Body of pancreas (tissue), 4 donors: ENCODE measurements around the gene ALG11. TPM values are rescaled to one million over a fixed set of nuclear protein-coding genes. Genes with fewer than 3 reads are reported as not detected.
A peak's percentile ranks its signal among the peaks of the same experiment; 100 is the strongest.

Source experiments
- ATAC-seq: fragments of 150-250 bp; one replicate; pipeline ENCODE4 v1.9.1; 2016
- DNase-seq, 4 donors: peaks; one replicate each; pipeline ENCODE4 v3.0.0-alpha.2; 2019
- H3K27ac ChIP-seq, 4 donors: fragments of 200-600 bp; sonication (generic); 1 replicate in 3 of 4; 2 replicates in 1 of 4; pipeline versions ENCODE4 v1.5.1 to v1.6.1; 2016 to 2019; ENCODE audit warnings: mild to moderate bottlenecking in 1 of 4, mixed read lengths in 1 of 4, moderate library complexity in 1 of 4
- H3K27me3 ChIP-seq, 2 donors: fragments of 200-600 bp; sonication (generic); one replicate each; pipeline ENCODE4 v1.6.0; 2016; ENCODE audit warnings: mild to moderate bottlenecking in 1 of 2
- H3K36me3 ChIP-seq, 2 donors: fragments of 200-600 bp; sonication (generic); replicated peaks in 1 of 2; 2 replicates each; pipeline ENCODE4 v1.5.1; 2016; ENCODE audit warnings: low read depth in 2 of 2; ENCODE audit not compliant: insufficient read depth in 1 of 2
- H3K4me1 ChIP-seq: fragments of 200-600 bp; sonication (generic); one replicate; pipeline ENCODE4 v1.6.0; 2016
- H3K4me3 ChIP-seq, 2 donors: fragments of 200-600 bp; sonication (generic); 1 replicate in 1 of 2; 2 replicates in 1 of 2; pipeline ENCODE4 v1.5.1; 2016 to 2019
- H3K9me3 ChIP-seq, 3 donors: fragments of 200-600 bp; sonication (generic); 1 replicate in 2 of 3; 2 replicates in 1 of 3; pipeline ENCODE4 v1.5.1; 2016
- CTCF ChIP-seq, 7 experiments: fragments of 450-650 bp in 4 of 7; fragments of 200-600 bp in 3 of 7; sonication (generic) in 3 of 7; IDR thresholded peaks; one replicate each; pipeline ENCODE4 v1.5.1; 2016 to 2019; ENCODE audit warnings: antibody characterized with exemption in 7 of 7
- POLR2A ChIP-seq, 3 donors: fragments of 450-650 bp; IDR thresholded peaks; one replicate each; pipeline ENCODE4 v1.6.1; 2016; ENCODE audit warnings: antibody characterized with exemption in 3 of 3, mild to moderate bottlenecking in 2 of 3
- whole genome bisulfite sequencing, 2 donors: methylation state at CpG; one replicate each; pipeline ENCODE4 v1.1.5; 2017; 5-methylcytosine and 5-hydroxymethylcytosine counted together
- intact Hi-C: fragments of 100-400 bp; cut with DNase I; formaldehyde crosslinking; loops from one replicate; pipeline ENCODE4 v1.15.1; 2023
- total RNA-seq, 2 donors: library from RNA; depleted of rRNA; stranded (reverse); fragments of >200 nt; gene quantifications; one replicate each; pipeline ENCODE4 v1.1.0, GENCODE V29; 2016

Gene ALG11
- 10 to 100 TPM in 1 of 2 donors, 1 to 10 TPM in 1; 9.2 to 16.1 TPM for total RNA-seq

GRCh38 chr13:52011632-52012511 lies at the start of gene ALG11:
Gene ALG11 (plus strand): TSS chr13:52012398. CDS start chr13:52012419, 21 bp downstream.
- ATAC-seq (peak; percentile 100), DNase-seq (peak; percentile 99 to 100 (median 100))
- WGBS, 2 donors, result 0% methylated on average over 38 to 78 of the region's 82 CpGs
- Histone ChIP-seq H3K36me3 (no peaks in the 10 kb centered on the region), H3K27ac (peak within 1 kb of the TSS; percentile 8 to 76 (median 75)), H3K9me3 (no peaks in the 10 kb centered on the region), H3K4me1 (peaks cover 15% of the 10 kb centered on the region), H3K27me3 (no peaks in the 10 kb centered on the region), H3K4me3 (peak within 1 kb of the TSS; percentile 90 to 95)
- intact Hi-C loops, result no loop called here
- TF ChIP-seq CTCF (IDR thresholded peaks at IDR 0.05) (peak in 1 of 7 experiments; percentile 1), POLR2A (IDR thresholded peaks at IDR 0.05) (peak; percentile 14 to 79 (median 75))

GRCh38 chr13:51966186-51966585 lies 46.0 kb upstream of the ALG11 start:
- H3K27ac ChIP-seq, result no peak overlapping the region
- H3K4me3 ChIP-seq, result no peak overlapping the region
- TF ChIP-seq CTCF (IDR thresholded peaks at IDR 0.05), result no peak
- no peak for TF ChIP-seq POLR2A (IDR thresholded peaks at IDR 0.05)
- H3K36me3 ChIP-seq, result no peaks in the 10 kb centered on the region
- intact Hi-C loops, result no loop called here
- H3K27me3 ChIP-seq, result no peaks in the 10 kb centered on the region
- WGBS, 2 donors, result 86 to 91% methylated on average over 9 to 10 of the region's 10 CpGs
- H3K9me3 ChIP-seq, result no peaks in the 10 kb centered on the region
- ATAC-seq (no peak), DNase-seq (no peak)
- no peaks in the 10 kb centered on the region for H3K4me1 ChIP-seq

- Histone ChIP-seq H3K36me3 (no peaks in the 10 kb centered on the region), H3K4me1 (no peaks in the 10 kb centered on the region), H3K27ac (no peak overlapping the region), H3K9me3 (no peaks in the 10 kb centered on the region), H3K4me3 (no peak overlapping the region), H3K27me3 (no peaks in the 10 kb centered on the region)
- intact Hi-C loops, result no loop called here
- 77 to 89% methylated on average over 8 of the region's 8 CpGs for WGBS, 2 donors
- ATAC-seq (no peak), DNase-seq (no peak)
- no peak for TF ChIP-seq CTCF (IDR thresholded peaks at IDR 0.05)
- TF ChIP-seq POLR2A (IDR thresholded peaks at IDR 0.05), result no peak
These were observed 44.4 kb upstream of the ALG11 start for GRCh38 chr13:51967482-51968446.

- TF ChIP-seq CTCF (IDR thresholded peaks at IDR 0.05), result no peak
- no peak for TF ChIP-seq POLR2A (IDR thresholded peaks at IDR 0.05)
- intact Hi-C loops, result no loop called here
- Histone ChIP-seq H3K9me3 (no peaks in the 10 kb centered on the region), H3K27me3 (no peaks in the 10 kb centered on the region), H3K4me3 (no peak overlapping the region), H3K36me3 (no peaks in the 10 kb centered on the region), H3K27ac (no peak overlapping the region), H3K4me1 (no peaks in the 10 kb centered on the region)
- DNase-seq (peak in 2 of 4 donors; percentile 27 to 29), ATAC-seq (peak; percentile 24)
- 22 to 56% methylated on average over 5 of the region's 5 CpGs for WGBS, 2 donors
These were observed 41.8 kb upstream of the ALG11 start for GRCh38 chr13:51970349-51970748.
